UCSD-AML1 (cell line): ENCODE measurements around the gene SBSN.

Experiments used
- DNase-seq: peaks from one replicate; lab custom pipeline; 2025; ENCODE audit not compliant: unreplicated experiment; lab: John Stamatoyannopoulos, UW

Gene SBSN

DNA sequence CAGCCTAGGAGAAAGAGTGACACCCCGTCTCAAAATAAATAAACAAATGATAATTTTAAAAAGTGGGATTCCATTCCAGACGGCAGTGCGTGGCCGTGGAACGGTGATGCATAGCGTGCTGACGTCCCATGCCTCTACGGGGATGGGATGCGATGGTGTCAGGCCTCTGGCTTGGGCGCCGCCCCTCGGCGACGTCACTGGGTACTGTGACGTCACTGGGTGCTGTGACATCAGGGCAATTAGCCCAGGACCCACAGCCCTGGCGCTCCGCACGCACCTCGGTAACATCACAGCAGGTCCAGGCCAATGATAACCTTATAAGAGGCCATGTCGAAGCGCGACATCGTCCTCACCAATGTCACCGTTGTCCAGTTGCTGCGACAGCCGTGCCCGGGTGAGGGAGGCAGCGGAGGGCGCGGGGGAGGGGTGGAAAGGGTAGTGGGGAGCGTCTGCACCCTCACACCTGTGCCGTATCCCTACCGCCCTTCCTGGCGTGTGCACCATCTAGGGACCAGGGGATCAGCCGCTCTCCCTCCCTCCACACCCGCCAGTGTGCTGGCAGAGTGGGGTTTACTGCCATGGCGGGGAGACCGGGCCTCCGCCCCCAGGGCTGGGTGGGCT is 5.2 kb upstream of the SBSN start, which contains the start of gene GAPDHS:
TSS of gene GAPDHS (plus strand) at position 256 of the 621 bp plus-strand sequence. CDS start at position 328, 72 bp downstream.
- no peak for DNase-seq

GRCh38 chr19:35531291-35531690 is 3.2 kb upstream of the SBSN start:
- DNase-seq = no peak

DNA sequence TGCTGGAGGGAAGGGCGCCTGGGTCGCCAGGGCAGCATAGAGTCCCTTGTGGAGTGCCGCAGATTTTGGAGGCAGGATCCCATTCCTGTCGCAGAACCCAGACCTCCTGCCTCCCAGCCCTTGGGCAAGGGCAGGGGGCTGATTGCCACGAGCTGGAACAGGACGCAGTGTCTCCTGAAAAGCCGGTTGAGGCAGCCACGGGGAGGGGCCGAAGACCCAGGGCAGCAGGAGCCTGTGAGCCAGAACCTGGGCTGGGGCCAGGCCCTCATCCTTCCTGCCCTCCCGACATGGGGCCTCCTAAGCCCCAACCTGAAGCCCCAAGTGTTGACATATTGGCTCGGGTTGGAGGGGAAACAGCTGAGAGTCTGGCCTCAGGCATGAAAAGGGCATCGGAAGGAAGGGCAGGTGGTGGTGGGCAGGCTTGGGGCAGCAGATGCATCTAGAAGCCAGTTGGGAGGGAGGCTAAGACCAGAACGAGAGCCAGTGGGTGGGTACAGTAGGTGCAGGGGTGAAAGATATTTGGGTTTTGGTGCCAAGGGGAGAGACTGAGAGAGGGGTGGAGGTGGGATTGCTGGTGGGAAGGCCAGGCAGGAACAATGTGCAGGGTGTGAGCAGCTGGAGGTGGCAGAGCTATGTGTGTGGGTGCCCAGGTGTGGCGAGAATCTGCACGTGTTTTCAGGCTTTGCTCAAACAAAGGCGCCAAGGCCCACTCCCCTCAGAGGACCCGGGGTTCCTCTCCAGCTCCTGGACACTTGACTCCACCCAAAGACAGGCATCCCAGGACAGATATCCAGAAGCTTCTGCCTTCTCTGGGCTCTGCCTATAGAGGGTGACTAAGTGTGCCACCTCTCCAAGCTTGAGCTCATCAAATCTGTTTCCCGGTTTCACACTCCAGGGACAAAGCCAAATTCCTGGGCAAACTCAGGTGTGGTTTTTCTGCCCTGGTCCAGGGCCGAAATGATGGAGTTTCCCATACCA is 1.4 kb upstream of the SBSN start:
- no peak for DNase-seq

- no peak for DNase-seq
Measured at GRCh38 chr19:35525873-35526272, 2.2 kb downstream of the SBSN start.

GRCh38 chr19:35524181-35524837 is 3.8 kb downstream of the SBSN start:
- no peak for DNase-seq

DNA sequence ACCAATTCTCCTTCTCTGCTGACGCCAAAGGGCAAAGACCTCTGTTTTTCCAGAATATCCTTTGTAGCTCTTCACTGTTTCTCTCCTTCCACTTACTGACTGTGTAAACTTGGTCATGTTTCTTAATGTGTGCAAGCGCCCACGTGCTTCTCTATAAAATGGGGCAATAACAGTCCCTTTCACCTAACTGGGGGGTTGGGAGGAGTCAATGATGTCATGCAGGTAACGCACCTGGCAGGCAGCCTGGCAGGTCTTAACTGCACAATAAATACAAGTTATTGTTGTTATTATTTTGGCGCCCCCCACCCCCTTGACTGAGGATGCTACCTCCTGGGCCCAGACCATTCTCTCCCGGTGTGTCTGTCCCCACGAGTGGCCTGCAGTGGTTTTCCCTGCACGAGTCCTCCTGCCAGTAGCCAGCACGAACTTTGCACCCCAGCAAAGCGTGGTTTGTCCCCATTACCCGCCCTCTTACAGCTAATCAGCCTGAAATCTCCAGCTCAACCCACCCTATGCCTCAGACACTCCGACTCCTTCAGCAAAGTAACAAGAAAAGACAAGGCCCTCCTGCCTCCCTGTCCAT is 5.3 kb downstream of the SBSN start:
- no peak for DNase-seq

GRCh38 chr19:35521124-35521743 is 6.9 kb downstream of the SBSN start:
- no peak for DNase-seq

- DNase-seq = no peak
Measured at GRCh38 chr19:35519291-35519690, 8.8 kb downstream of the SBSN start.

- DNase-seq = no peak
Measured at GRCh38 chr19:35518313-35518712, 9.8 kb downstream of the SBSN start.

DNA sequence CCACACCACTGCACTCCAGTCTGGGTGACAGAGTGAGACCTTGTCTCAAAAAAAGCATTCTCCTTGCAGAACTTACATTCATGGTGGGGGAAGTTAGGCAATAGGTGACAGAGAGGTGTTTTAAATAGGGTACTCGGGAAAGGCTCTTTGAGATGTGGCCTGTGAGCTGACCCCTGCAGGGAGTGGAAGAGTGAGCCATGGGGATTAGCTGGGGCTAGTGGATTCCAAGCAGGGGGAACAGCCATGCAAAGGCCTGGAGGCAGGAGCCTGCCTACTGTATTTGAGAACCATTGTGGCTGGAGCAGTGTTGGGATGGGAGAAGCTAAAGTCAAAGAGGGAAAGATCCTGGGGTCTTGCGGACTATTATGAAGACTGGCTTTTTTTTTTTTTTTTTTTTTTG is 10.8 kb downstream of the SBSN start:
- no peak for DNase-seq

- no peak for DNase-seq
Measured at GRCh38 chr19:35516310-35516709, 11.8 kb downstream of the SBSN start.

DNA sequence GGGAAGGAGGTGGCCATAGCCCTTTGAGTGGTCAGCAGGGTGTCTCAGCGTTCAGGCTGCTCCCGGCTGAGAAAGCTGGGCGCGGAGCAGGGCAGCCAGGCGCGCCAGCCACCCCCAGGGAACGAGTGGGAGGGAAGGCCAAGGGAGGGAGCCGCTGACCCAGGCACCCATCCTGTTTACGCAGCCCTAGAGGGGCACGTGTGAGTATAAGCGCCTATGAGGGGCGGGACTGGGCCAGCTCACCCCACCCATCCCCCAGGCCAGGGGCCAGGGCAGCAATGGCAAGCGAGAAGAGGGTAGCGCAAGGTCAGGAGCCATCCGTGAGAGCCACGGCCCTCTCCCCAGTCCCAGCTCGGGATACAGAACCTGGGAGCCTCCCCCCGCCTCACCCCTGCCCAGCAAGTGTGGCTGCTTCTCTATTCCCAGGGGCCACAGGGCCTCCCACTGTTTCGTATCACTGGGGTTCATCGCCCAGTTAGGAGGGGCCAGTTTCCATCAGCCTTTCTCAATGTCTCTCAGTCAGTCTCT is 13.8 kb downstream of the SBSN start:
- no peak for DNase-seq

DNA sequence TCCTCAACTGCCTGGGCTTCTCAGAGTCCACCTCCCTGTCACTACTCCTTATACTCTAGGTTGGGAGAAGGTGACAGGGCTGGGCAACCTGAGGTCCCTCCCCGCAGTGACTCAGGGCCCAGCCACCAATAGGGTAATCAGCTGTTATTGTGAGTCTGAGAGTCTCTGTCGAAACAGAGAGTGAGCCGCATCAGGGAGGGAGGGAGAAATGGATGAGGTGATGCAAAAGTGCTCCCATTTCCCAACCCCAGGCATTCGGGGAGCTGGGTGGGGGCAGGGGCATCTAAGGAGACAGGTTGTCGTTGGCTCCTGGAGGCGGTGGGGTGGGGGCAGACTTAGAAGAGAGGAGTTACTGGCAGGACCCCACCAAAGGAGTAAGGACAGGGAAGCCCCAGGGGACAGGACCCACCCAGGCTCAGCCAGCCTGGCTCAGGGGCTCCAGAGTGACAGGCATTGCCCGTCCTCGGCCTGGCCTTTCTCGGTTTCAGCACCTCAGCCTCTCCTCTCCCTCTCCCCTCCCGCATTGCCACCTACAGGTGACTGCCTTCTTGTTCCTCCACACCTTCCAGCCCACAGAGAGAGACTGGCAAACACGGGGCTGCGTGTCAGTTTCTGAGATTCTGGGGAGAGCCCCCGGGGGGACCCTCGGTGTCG is 14.4 kb downstream of the SBSN start, which contains the start of gene DMKN:
TSS of gene DMKN (minus strand) at position 22 of the 654 bp plus-strand sequence. CDS start 174 bp downstream, outside the sequence.
- DNase-seq = no peak

GRCh38 chr19:35512831-35513627 is 15.1 kb downstream of the SBSN start:
- DNase-seq = no peak

DNA sequence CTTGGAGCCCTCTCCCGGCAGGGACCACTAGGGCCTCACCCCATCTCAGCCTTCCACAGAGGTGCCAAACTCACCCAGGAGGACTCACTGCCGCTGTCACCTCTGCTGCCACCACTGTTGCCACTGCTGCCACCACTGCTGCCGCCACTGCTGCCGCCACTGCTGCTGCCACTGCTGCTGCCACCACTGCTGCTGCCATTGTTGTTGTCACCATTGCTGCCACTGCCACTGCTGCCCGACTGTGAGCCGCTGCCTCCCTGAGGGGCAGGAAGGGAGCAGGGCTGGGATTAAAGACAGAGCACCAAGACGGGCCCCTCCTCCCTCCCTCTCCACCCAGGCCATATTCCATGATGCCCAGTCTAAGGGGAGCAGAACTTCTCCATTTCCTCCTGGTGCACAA is 16.8 kb downstream of the SBSN start:
- no peak for DNase-seq

GRCh38 chr19:35510626-35510964 is 17.5 kb downstream of the SBSN start:
- no peak for DNase-seq

- peak; percentile 55 for DNase-seq
Measured at GRCh38 chr19:35509861-35510625, 18.1 kb downstream of the SBSN start.

- DNase-seq = no peak
Measured at GRCh38 chr19:35509018-35509652, 19.0 kb downstream of the SBSN start.
